Liver (tissue), 9 donors: ENCODE data around the gene DPYD. TPM values are rescaled to one million over a fixed set of nuclear protein-coding genes. Genes with fewer than 3 reads are reported as not detected.

ENCODE experiments used
- DNase-seq: peaks from one replicate; pipeline ENCODE4 v3.0.0-alpha.2; 2017; ENCODE audit warnings: low spot score
- H3K27ac ChIP-seq, 2 donors: one replicate each; pipeline ENCODE4 v1.7.0; 2013; ENCODE audit warnings: inconsistent platforms in 2 of 2, low read length in 2 of 2, control low read depth in 1 of 2, low read depth in 1 of 2, mild to moderate bottlenecking in 1 of 2
- H3K27me3 ChIP-seq, 4 donors: one replicate each; pipeline versions ENCODE4 v1.6.1 to v1.7.0; 2013; ENCODE audit warnings: low read length in 3 of 4, inconsistent platforms in 1 of 4, mild to moderate bottlenecking in 1 of 4, moderate library complexity in 1 of 4; ENCODE audit not compliant: control insufficient read depth in 4 of 4, insufficient read depth in 4 of 4
- H3K36me3 ChIP-seq, 4 donors: one replicate each; pipeline versions ENCODE4 v1.6.1 to v1.7.0; 2013; ENCODE audit warnings: low read length in 3 of 4, mild to moderate bottlenecking in 3 of 4, low read depth in 1 of 4, moderate library complexity in 1 of 4; ENCODE audit not compliant: control insufficient read depth in 4 of 4, insufficient read depth in 3 of 4
- H3K4me1 ChIP-seq, 4 donors: one replicate each; pipeline versions ENCODE4 v1.6.1 to v1.7.0; 2013; ENCODE audit warnings: low read length in 3 of 4, mild to moderate bottlenecking in 3 of 4, moderate library complexity in 1 of 4; ENCODE audit not compliant: control insufficient read depth in 4 of 4, insufficient read depth in 4 of 4
- H3K4me3 ChIP-seq, 3 donors: one replicate each; pipeline versions ENCODE4 v1.6.1 to v1.7.0; 2013; ENCODE audit warnings: low read length in 3 of 3, control low read depth in 1 of 3, low read depth in 1 of 3, mild to moderate bottlenecking in 1 of 3
- H3K9ac ChIP-seq, 2 donors: one replicate each; pipeline ENCODE4 v1.7.0; 2013; ENCODE audit warnings: low read length in 2 of 2, mild to moderate bottlenecking in 2 of 2, moderate library complexity in 2 of 2, control low read depth in 1 of 2, low read depth in 1 of 2
- H3K9me3 ChIP-seq, 4 donors: one replicate each; pipeline versions ENCODE4 v1.6.1 to v1.7.0; 2013; ENCODE audit warnings: low read length in 3 of 4; ENCODE audit not compliant: control insufficient read depth in 4 of 4
- ATF3 ChIP-seq: IDR thresholded peaks from 2 replicates; pipeline ENCODE4 v1.6.1; 2016; ENCODE audit warnings: antibody characterized with exemption
- EGR1 ChIP-seq, 2 donors: IDR thresholded peaks; 2 replicates each; pipeline ENCODE4 v1.6.1; 2016 to 2018; ENCODE audit warnings: antibody characterized with exemption in 2 of 2, low read depth in 2 of 2
- GABPA ChIP-seq, 2 donors: IDR thresholded peaks in 1 of 2; conservative IDR thresholded peaks in 1 of 2; 2 replicates each; pipeline ENCODE4 v1.6.1; 2016; ENCODE audit warnings: antibody characterized with exemption in 2 of 2, mild to moderate bottlenecking in 1 of 2, moderate library complexity in 1 of 2
- HNF4A ChIP-seq, 2 donors: conservative IDR thresholded peaks; 2 replicates each; pipeline ENCODE4 v1.6.1; 2016; ENCODE audit warnings: antibody characterized with exemption in 2 of 2, mild to moderate bottlenecking in 2 of 2
- HNF4G ChIP-seq: IDR thresholded peaks from 2 replicates; pipeline ENCODE4 v1.6.1; 2016; ENCODE audit warnings: antibody characterized with exemption
- JUND ChIP-seq, 2 donors: IDR thresholded peaks; 2 replicates each; pipeline ENCODE4 v1.6.1; 2016; ENCODE audit warnings: antibody characterized with exemption in 2 of 2
- MAX ChIP-seq: IDR thresholded peaks from 2 replicates; pipeline ENCODE4 v1.6.1; 2016; ENCODE audit warnings: antibody characterized with exemption
- NR2F2 ChIP-seq: IDR thresholded peaks from 2 replicates; pipeline ENCODE4 v1.6.1; 2016; ENCODE audit warnings: antibody characterized with exemption
- RAD21 ChIP-seq, 2 donors: IDR thresholded peaks; 2 replicates each; pipeline ENCODE4 v1.6.1; 2016; ENCODE audit warnings: antibody characterized with exemption in 2 of 2, mild to moderate bottlenecking in 2 of 2
- REST ChIP-seq: IDR thresholded peaks from 2 replicates; pipeline ENCODE4 v1.6.1; 2016; ENCODE audit warnings: antibody characterized with exemption, mild to moderate bottlenecking
- RXRA ChIP-seq, 2 donors: IDR thresholded peaks; 2 replicates each; pipeline ENCODE4 v1.6.1; 2017 to 2018; ENCODE audit warnings: antibody characterized with exemption in 2 of 2, mild to moderate bottlenecking in 1 of 2
- SP1 ChIP-seq: IDR thresholded peaks from 2 replicates; pipeline ENCODE4 v1.6.1; 2018; ENCODE audit warnings: antibody characterized with exemption, mild to moderate bottlenecking
- YY1 ChIP-seq: IDR thresholded peaks from 2 replicates; pipeline ENCODE4 v1.6.1; 2016; ENCODE audit warnings: antibody characterized with exemption, mild to moderate bottlenecking
- ZBTB33 ChIP-seq: IDR thresholded peaks from 2 replicates; pipeline ENCODE4 v1.6.1; 2016; ENCODE audit warnings: antibody characterized with exemption
- WGBS: extraction: QIAGEN DNeasy Blood & Tissue Kit; methylation state at CpG from one replicate; pipeline ENCODE4 v1.1.7; 2013; 5-methylcytosine and 5-hydroxymethylcytosine counted together
- polyA plus RNA-seq, 2 donors: library from polyadenylated mRNA; stranded (reverse) in 1 of 2; unstranded in 1 of 2; fragments of 200-250 nt in 1 of 2; fragments of >200 nt in 1 of 2; fragmentation: Nextera tagmentation in 1 of 2; extraction: Ambion mirVana in 1 of 2; gene quantifications; one replicate each; pipeline versions ENCODE4 v1.2.1 to v1.2.3, GENCODE V29; 2013 to 2015
- total RNA-seq, 2 donors: library from RNA; depleted of rRNA; stranded (reverse); fragments of >200 nt; gene quantifications; one replicate each; pipeline ENCODE4 v1.2.3, GENCODE V29; 2014
- donor health status: healthy.
- donor health status: healthy.
- donor health status: healthy.
- donor health status: healthy.
- donor health status: healthy.

DPYD gene
- total and polyA plus RNA-seq, 4 donors, result 16.2 to 142 (median 47.0) TPM

- no peak for TF ChIP-seq RAD21 (IDR thresholded peaks at IDR 0.05)
These were observed 720.2 kb downstream of the DPYD start (continued) for GRCh38 chr1:97200595-97200994.

GRCh38 chr1:97196825-97197516 lies 723.9 kb downstream of the DPYD start:
- DNase-seq, result no peak
- no peaks in the 10 kb centered on the region for H3K27me3 ChIP-seq
- H3K36me3 ChIP-seq, result peaks cover 0 to 13% (median 6%) of the 10 kb centered on the region in 4 donors
- H3K9me3 ChIP-seq, result no peaks in the 10 kb centered on the region
- H3K9ac ChIP-seq, result no peak overlapping the region
- 91% methylated on average over 1 of the region's 1 CpG for WGBS
- no peak overlapping the region for H3K27ac ChIP-seq
- no peak overlapping the region for H3K4me3 ChIP-seq
- no peaks in the 10 kb centered on the region for H3K4me1 ChIP-seq
- no peak for TF ChIP-seq GABPA (IDR thresholded peaks at IDR 0.05 in 1 of 2, conservative IDR thresholded peaks at IDR 0.05 in 1 of 2)
- no peak for TF ChIP-seq REST
- no peak for TF ChIP-seq RXRA (IDR thresholded peaks at IDR 0.05)
- TF ChIP-seq ATF3, result no peak
- no peak for TF ChIP-seq RAD21 (IDR thresholded peaks at IDR 0.05)
- TF ChIP-seq JUND (IDR thresholded peaks at IDR 0.05), result no peak
- no peak for TF ChIP-seq SP1
- TF ChIP-seq YY1, result no peak
- TF ChIP-seq MAX, result no peak
- TF ChIP-seq HNF4G, result no peak
- no peak for TF ChIP-seq ZBTB33
- no peak for TF ChIP-seq EGR1 (IDR thresholded peaks at IDR 0.05; ENCODE audit: low read depth in 2 of 2)
- no peak for TF ChIP-seq HNF4A (conservative IDR thresholded peaks at IDR 0.05)

- 88% methylated on average over 4 of the region's 4 CpGs for WGBS
- Histone ChIP-seq H3K4me1 (no peaks in the 10 kb centered on the region), H3K27me3 (no peaks in the 10 kb centered on the region), H3K27ac (no peak overlapping the region), H3K4me3 (no peak overlapping the region), H3K36me3 (peaks cover 1 to 14% (median 9%) of the 10 kb centered on the region in 4 donors), H3K9me3 (no peaks in the 10 kb centered on the region), H3K9ac (no peak overlapping the region)
- no peak for TF ChIP-seq NR2F2
- no peak for DNase-seq
These were observed 727.8 kb downstream of the DPYD start for GRCh38 chr1:97192872-97193572.
